Measurements from ENCODE around the gene TMPO.
A peak's percentile ranks its signal among the peaks of the same experiment; 100 is the strongest.
"Not testable (repeated sequence)": the region's sequence is repeated elsewhere in the genome, so short reads cannot be mapped to it uniquely, and the experiment has no call there.

The TMPO gene

GRCh38 chr12:98580695-98581094 is 65.3 kb downstream of the TMPO start:
- no peak for DNase-seq

DNA sequence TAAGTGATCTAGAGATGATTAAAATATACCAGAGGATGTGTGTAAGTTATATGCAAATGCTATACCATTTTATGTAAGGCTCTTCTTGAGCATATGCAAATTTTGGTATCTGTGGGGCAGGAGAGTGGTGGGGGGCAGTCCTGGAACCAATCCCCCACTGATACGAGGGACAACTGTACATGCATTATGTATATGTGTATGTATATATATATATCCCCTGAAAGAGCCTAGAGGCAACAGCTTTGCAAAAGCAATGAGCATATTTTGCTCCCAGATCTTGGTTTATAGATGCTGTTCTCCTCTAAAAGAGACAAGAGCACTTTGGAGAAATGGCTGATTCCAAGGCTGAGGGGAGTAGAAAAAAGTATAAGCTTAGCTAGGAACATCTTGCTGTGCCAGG is 65.7 kb downstream of the TMPO start:
- DNase-seq, result no peak

GRCh38 chr12:98582093-98582492 is 66.7 kb downstream of the TMPO start:
- no peak for DNase-seq

DNA sequence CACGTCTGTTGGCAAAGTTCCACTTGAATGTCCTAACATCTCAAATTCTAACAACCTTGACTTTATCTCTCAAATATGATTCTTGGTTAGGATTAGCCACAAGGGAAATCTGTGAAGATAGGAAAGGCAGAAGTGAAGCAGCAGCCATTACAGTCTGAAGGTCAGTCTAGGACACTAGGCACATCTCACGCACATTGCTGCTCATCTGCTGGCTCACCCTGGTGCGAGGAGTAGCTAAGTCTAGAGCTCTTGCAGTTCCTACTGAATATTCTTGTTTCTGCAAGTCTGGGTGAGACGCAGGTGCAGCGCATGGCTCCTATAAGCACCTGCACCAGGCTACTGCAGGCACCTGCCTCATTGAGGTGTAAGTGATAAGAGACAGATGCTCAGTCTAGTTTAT is 71.7 kb downstream of the TMPO start:
- no peak for DNase-seq

DNA sequence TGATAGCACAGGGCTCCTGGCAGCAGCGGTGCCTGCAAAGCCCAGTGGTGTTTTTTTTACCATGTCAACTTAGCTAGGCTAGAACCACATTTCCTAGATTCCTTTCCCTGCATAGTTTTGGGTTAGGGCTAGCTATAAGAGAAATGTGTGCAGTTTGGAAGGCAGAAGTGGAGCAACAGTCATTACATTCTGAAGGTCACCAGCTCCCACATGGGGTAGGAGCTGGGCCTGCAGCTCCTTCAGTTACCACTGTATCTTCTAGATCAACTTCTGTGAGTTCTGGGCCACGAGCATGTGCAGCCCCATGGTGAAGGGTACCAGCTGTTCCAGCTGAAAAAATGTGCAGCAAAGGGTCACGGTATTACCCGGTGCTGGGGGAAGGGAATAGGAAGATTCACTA is 75.8 kb downstream of the TMPO start:
- DNase-seq, result no peak

- no peak for DNase-seq
These were observed 77.5 kb downstream of the TMPO start for GRCh38 chr12:98592825-98593322.

GRCh38 chr12:98593351-98594049 is 78.1 kb downstream of the TMPO start, which contains the start of gene SLC25A3:
Gene SLC25A3, plus strand, starts transcription at chr12:98593686. Its CDS starts 293 bp downstream, at chr12:98593979.
- DNase-seq, result peak; percentile 97 to 98

- peak in 1 of 2 experiments; percentile 38 for DNase-seq
These were observed 78.9 kb downstream of the TMPO start for GRCh38 chr12:98594050-98594835.

- peak in 1 of 2 experiments; percentile 50 for DNase-seq
These were observed 80.0 kb downstream of the TMPO start for GRCh38 chr12:98595243-98595988.

GRCh38 chr12:98597313-98597712 is 81.9 kb downstream of the TMPO start:
- not testable (repeated sequence) for DNase-seq

Data from SW 1271 (cell line).